ENCODE measurements around the gene DHX35.

The DHX35 gene

GRCh38 chr20:39067526-39068216 lies 105.5 kb downstream of the DHX35 start:
- DNase-seq, result no peak

DNA sequence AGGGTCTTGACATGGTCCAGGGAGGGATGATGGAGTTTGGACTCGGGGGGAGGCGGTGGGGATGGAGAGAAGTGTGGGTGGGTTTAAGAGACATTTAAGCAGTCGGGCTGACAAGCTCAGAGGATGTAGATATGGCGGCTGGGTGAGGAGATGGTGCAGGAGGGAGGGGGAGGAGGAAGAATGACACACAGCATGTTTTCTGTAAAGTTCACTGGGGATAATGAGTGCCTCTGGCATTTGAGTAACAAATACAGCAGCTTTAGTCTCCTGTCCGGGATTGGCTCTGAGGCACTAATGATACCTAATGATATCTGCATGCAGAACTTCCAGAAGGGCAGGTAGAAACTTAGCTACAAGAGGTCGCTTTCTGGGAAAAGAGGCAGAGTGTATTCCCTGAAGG lies 107.8 kb downstream of the DHX35 start:
- DNase-seq, result no peak

DNA sequence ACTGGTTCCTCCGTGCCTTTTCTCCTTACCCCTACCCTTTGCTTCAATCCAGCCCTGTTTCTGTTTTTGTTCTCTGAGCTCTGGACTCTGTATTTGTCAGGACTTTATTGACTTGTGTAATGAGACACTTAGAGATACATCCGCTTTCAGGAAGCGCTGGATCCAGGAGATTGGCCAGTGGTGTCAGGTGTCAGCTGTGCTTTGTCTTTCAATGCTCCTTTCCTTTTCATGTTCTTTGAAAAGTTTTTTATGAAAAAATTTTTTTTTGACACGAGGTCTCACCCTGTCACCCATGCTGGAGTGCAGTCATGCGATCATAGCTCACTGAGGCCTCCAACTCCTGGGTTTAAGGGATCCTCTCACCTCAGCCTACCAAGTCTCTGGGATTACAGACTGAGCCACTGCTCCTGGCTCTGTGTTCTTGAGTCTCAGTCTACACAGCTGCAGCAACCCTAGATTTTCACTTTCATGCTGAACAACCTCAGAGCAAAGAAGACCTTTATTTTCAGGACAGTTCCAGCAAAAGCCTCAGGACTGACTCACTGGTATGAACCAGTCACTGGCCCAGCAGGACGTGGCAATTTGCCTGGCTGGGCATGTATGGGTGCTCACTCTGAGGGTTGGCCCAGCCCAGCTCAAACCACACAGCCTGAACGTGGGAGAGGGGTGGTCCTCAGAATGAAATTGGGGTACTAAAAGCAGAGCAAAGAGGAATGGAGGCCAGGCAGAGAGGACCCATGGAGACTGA lies 108.5 kb downstream of the DHX35 start:
- DNase-seq, result no peak

DNA sequence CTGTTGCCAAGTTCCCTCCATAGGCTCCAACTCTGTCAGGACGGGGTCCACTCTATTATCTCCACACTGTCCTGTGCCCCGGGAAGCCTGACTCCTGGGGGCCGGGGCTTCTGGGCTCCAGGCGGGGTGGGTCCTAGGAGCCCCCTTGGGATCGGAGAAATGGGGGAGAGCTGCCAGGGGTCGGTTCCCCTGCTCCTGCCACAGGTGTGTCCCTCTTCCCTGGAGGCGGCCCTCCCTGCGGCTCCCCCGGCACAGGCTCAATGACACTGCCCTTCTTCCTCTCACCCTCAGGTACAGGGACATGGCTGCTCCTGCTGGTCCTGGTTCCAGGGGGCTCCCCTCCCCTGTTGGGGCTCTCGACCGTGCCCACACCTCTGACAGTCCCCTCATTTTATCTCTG lies 110.0 kb downstream of the DHX35 start:
- no peak for DNase-seq

DNA sequence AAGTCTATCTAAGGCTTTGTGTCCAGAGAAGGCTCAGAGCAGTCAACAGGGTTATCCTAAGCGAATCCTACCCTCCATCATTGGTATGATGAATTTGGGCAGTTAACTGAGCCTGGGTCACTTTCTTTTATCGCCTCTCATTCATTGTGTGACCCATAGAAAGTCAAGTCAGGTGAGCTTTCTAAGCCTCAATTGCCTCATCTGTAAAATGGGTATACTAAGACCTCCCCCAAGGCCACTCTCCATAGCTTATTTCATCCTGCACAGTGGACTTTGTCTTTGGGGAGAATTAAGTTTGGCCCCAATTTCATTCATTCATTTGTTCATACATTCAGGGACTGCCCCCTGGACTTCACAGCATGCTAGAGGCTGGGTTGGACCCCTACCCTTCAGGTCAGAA lies 110.5 kb downstream of the DHX35 start:
- DNase-seq, result no peak

- DNase-seq, result no peak
Measured at GRCh38 chr20:39075731-39076130, 113.6 kb downstream of the DHX35 start.

DNA sequence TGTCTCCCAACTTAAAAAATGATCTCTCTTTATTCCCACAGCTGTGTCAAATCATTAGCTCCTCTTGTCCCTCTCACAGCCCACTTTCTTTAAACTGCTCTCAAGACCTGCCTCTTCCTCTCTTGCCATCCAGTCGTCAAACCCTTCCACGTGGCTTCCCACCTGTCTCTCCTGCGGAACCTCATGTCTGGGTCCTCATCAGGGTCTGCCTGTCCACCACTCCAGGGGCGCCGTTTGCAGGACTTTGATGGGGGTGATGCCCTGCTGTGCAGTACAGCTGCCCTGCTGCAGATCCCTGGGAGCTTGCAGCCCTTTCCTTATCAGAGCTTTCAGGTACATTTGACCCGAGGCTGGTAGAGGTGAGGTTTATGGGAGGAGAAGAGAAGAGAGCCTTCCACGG lies 114.8 kb downstream of the DHX35 start:
- DNase-seq, result no peak

GRCh38 chr20:39080326-39080725 lies 118.2 kb downstream of the DHX35 start:
- DNase-seq, result no peak

DNA sequence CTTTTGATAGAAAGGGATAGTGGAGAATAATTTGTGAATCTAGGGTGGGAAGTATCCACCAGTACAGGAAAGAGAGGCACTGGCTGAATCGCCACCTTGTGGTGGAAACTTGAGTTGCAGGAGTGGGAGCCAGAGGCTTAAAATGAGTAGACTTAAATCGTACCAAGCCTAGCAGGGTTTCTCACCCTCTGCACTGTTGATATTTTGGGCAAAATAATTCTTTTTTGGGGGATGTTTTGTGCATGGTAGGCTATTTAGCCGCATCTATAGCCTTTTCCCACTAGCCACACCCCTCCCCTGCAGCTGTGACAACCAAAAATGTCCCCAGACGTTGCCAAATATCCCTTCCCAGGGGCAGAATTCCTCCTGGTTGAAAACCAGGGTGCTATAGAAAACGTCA lies 119.1 kb downstream of the DHX35 start:
- peak; percentile 81 for DNase-seq

GRCh38 chr20:39082622-39083398 lies 120.7 kb downstream of the DHX35 start:
- DNase-seq, result no peak

DNA sequence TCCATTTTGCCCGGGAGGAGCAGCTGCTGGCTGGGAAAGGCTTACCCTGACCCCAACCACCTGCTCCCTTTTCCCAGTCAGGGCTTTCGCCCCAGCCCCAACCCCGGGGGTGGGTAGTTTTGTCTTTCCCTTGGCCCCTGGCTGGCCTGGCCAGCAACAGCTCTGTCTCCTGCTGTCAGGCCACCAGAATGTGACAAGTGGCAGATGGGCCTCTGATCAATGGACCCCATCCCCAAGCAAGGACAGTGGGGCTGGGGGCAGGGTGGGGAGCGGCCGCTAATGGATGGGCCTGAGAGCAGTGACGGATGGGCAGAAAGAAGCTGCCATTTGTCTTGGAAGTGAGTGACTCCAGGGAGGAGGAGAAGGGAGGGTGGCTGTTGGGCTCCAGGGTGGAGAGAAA lies 121.6 kb downstream of the DHX35 start:
- DNase-seq, result no peak

- no peak for DNase-seq
Measured at GRCh38 chr20:39089029-39089428, 126.9 kb downstream of the DHX35 start.
